Loucy (cell line): ENCODE data around the gene PTGFRN.

Source experiments
- EZH2phosphoT487 ChIP-seq: fragments of 200-600 bp; IDR thresholded peaks from 2 replicates; pipeline ENCODE4 v1.6.1; 2018; ENCODE audit warnings: antibody characterized with exemption, mild to moderate bottlenecking, moderate library complexity, borderline replicate concordance
- TF ChIP-seq, protein P1 (sequence below): fragments of 200-600 bp; sonication (generic); conservative IDR thresholded peaks from 2 replicates; pipeline ENCODE4 v1.5.1; 2014; ENCODE audit warnings: mild to moderate bottlenecking, antibody characterized with exemption, low read length

DNA sequence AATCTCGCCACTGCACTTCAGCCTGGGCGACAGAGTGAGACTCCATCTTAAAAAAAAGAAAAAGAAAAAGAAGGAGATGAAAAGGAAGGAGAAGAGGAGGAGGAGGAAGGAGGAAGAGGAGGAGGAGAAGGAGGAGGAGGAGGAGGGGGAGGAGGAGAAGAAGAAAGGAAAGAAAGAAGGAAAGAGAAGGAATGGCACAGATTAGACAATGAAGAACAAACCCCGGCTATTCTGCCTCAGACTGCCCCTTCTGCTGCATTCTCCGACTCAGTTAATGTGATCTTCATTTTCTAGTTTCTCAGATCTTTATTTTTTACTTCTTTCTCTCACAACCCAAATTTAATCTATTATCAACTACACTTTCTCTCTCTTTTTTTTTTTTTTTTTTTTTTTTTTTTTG is 40.1 kb upstream of the PTGFRN start:
- TF ChIP-seq, protein P1, sequence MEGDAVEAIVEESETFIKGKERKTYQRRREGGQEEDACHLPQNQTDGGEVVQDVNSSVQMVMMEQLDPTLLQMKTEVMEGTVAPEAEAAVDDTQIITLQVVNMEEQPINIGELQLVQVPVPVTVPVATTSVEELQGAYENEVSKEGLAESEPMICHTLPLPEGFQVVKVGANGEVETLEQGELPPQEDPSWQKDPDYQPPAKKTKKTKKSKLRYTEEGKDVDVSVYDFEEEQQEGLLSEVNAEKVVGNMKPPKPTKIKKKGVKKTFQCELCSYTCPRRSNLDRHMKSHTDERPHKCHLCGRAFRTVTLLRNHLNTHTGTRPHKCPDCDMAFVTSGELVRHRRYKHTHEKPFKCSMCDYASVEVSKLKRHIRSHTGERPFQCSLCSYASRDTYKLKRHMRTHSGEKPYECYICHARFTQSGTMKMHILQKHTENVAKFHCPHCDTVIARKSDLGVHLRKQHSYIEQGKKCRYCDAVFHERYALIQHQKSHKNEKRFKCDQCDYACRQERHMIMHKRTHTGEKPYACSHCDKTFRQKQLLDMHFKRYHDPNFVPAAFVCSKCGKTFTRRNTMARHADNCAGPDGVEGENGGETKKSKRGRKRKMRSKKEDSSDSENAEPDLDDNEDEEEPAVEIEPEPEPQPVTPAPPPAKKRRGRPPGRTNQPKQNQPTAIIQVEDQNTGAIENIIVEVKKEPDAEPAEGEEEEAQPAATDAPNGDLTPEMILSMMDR: no peak
- no peak for TF ChIP-seq EZH2phosphoT487
